Mesothelial cell of epicardium (in vitro differentiated cells): ENCODE measurements around the gene GABRD. TPM values are rescaled to one million over a fixed set of nuclear protein-coding genes. Genes with fewer than 3 reads are reported as not detected.

Experiments used
- DNase-seq, 2 experiments: peaks; one replicate each; pipeline ENCODE4 v3.0.0; 2021; ENCODE audit warnings: low spot score in 2 of 2; ENCODE audit not compliant: unreplicated experiment in 2 of 2
- H3K27ac Mint-ChIP-seq: 2 replicates; pipeline ENCODE4 v1.8.0; 2021; ENCODE audit warnings: mixed read lengths
- H3K27me3 Mint-ChIP-seq: 2 replicates; pipeline ENCODE4 v1.8.0; 2021; ENCODE audit warnings: low read depth, mixed read lengths
- H3K36me3 Mint-ChIP-seq: 2 replicates; pipeline ENCODE4 v1.8.0; 2021; ENCODE audit warnings: mixed read lengths
- H3K4me1 Mint-ChIP-seq: 2 replicates; pipeline ENCODE4 v1.8.0; 2021; ENCODE audit warnings: mixed read lengths
- H3K4me3 Mint-ChIP-seq: 2 replicates; pipeline ENCODE4 v1.8.0; 2021; ENCODE audit warnings: mild to moderate bottlenecking, moderate library complexity, mixed read lengths
- H3K9me3 Mint-ChIP-seq: 2 replicates; pipeline ENCODE4 v1.8.0; 2021; ENCODE audit warnings: mixed read lengths
- total RNA-seq: library from RNA; stranded (reverse); gene quantifications from 3 replicates; pipeline ENCODE4 v1.2.1, GENCODE V29; 2021
- TF ChIP-seq, protein P1 (sequence below): fragments of 200-600 bp; sonication (generic); IDR thresholded peaks from one replicate; pipeline ENCODE4 v1.5.0; 2021; ENCODE audit warnings: antibody characterized with exemption; ENCODE audit not compliant: unreplicated experiment

Gene GABRD
- total RNA-seq, 1 donor from 2014 or later, result 0.09 TPM

DNA sequence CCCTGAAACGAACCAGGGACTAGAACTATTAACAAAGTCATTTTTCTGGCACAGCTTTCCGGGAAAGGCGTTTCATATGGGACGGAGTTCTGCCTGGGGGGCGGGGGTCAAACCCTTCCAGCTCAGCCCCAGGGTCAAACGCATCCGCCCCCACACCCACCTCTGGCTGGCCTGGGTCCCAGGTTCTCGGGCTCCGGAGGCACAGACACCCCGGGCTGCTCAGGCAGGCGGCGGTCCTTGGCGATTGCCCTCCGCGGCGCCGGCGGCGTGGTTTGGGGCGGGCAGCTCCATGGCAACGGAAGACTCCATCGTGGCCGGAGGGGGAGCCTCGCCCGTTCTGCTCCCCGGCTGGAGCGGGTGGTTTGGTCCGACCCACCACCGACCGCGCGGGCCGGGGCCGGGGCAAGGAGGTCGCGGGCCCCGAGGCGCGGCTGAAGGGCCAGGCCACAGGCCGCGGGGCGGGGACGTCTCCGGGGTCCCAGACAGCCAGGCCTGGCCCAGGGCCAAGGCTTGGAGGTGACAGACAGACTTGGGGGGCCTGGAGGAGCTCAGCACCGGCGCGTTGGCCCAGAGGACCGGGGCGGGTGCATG, 15.5 kb upstream of the GABRD start, which contains the start of gene CFAP74:
Gene CFAP74 (minus strand): TSS at position 246 of the 591 bp plus-strand sequence. CDS start 12,830 bp downstream, outside the sequence.
- H3K9me3 Mint-ChIP-seq, result no peaks in the 10 kb centered on the region
- peak within 1 kb of the TSS; percentile 44 for H3K4me3 Mint-ChIP-seq
- peaks cover 8% of the 10 kb centered on the region for H3K4me1 Mint-ChIP-seq
- TF ChIP-seq, protein P1, sequence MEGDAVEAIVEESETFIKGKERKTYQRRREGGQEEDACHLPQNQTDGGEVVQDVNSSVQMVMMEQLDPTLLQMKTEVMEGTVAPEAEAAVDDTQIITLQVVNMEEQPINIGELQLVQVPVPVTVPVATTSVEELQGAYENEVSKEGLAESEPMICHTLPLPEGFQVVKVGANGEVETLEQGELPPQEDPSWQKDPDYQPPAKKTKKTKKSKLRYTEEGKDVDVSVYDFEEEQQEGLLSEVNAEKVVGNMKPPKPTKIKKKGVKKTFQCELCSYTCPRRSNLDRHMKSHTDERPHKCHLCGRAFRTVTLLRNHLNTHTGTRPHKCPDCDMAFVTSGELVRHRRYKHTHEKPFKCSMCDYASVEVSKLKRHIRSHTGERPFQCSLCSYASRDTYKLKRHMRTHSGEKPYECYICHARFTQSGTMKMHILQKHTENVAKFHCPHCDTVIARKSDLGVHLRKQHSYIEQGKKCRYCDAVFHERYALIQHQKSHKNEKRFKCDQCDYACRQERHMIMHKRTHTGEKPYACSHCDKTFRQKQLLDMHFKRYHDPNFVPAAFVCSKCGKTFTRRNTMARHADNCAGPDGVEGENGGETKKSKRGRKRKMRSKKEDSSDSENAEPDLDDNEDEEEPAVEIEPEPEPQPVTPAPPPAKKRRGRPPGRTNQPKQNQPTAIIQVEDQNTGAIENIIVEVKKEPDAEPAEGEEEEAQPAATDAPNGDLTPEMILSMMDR, result no peak
- H3K27me3 Mint-ChIP-seq, result peaks cover 22% of the 10 kb centered on the region
- peak; percentile 53 to 73 for DNase-seq
- no peak within 1 kb of the TSS for H3K27ac Mint-ChIP-seq
- no peaks in the 10 kb centered on the region for H3K36me3 Mint-ChIP-seq

DNA sequence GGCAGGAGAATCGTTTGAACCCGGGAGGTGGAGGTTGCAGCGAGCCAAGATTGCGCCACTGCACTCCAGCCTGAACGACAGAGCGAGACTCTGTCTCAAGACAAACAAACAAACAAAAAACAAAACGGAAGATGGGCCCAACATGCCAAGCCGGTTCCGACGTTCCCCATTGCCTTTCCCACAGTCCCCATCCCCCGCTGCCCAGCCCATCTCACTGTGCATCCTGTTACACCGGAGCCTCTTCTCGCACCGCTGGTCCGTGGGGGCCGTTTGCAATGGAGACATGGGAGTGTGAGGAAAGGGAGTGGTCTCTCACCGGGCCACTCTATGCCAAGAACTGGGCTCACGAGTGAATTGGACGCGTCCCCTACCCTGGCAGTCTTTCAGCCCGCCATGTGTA, 14.3 kb upstream of the GABRD start:
- TF ChIP-seq, protein P1, result no peak
- H3K27me3 Mint-ChIP-seq, result peaks cover 34% of the 10 kb centered on the region
- no peaks in the 10 kb centered on the region for H3K36me3 Mint-ChIP-seq
- no peak for DNase-seq
- H3K27ac Mint-ChIP-seq, result no peak overlapping the region
- peaks cover 8% of the 10 kb centered on the region for H3K4me1 Mint-ChIP-seq
- no peak overlapping the region for H3K4me3 Mint-ChIP-seq
- no peaks in the 10 kb centered on the region for H3K9me3 Mint-ChIP-seq

DNA sequence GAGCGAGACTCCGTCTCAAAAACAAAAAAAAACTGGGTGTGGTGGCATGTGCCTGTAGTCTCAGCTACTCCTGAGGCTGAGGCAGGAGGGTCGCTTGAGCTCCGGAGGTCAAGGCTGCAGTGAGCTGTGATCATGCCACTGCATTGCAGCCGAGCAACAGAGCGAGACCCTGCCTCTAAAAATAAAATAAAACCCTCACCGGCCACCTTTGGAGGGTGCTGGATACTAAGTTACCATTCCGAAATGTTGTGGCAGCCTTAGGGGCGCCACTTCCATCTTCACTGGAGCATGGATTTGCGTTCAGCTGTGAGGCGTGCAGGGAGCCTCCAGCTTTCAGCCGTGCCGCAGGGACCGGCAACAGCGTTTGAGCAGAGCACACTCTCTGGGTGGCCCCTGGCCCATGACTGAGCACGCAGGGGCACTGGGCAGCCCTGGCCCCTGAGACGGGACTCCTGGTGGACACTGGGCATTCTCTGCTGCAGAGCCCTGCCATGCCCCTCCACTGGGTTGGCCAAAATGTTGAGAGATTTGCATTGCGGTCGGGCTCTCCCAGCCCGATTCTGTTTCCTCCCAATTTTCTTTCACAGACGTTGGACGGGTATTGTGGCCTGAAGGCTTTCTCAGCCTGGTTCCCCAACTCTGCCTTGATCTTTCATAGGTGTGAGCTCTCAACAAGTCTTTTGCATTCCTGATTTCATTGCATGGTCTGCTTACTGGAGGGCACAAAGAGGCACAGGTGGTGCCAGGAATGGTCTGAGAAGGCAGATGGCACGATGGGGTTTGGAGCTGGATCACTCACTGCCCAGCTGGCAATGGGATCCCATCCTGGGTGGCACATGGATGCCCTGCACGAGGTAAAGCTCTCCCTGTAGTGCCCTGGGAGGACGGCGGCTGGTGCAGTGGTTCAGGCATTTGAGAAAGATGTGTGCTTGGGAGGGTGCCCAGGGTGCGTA, 9.8 kb upstream of the GABRD start:
- Mint-ChIP-seq H3K4me3 (no peak overlapping the region), H3K36me3 (no peaks in the 10 kb centered on the region), H3K27ac (no peak overlapping the region), H3K27me3 (peaks cover 63% of the 10 kb centered on the region), H3K9me3 (no peaks in the 10 kb centered on the region), H3K4me1 (no peaks in the 10 kb centered on the region)
- TF ChIP-seq, protein P1, result no peak
- DNase-seq, result no peak

DNA sequence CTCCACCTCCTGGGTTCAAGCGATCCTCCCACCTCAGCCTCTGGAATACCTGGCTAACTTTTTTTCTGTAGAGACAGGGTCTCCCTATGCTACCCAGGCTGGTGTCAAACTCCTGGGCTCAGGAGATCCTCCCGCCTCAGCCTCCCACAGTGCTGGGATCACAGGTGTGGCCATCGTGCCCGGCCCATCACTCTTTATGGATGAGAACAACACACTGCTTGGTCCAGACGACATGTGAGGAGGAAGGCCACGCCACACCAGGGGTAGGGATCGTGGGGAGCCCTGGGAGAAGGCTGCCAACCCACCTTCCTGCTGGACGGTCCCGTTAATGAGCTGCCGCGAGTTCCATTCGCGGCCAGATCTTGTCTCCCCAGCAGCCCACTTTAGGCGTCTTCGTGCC, 5.0 kb upstream of the GABRD start:
- TF ChIP-seq, protein P1, result no peak
- H3K4me3 Mint-ChIP-seq, result no peak overlapping the region
- no peak for DNase-seq
- H3K36me3 Mint-ChIP-seq, result no peaks in the 10 kb centered on the region
- peaks cover 3% of the 10 kb centered on the region for H3K4me1 Mint-ChIP-seq
- H3K27me3 Mint-ChIP-seq, result peaks cover 86% of the 10 kb centered on the region
- H3K9me3 Mint-ChIP-seq, result no peaks in the 10 kb centered on the region
- no peak overlapping the region for H3K27ac Mint-ChIP-seq

DNA sequence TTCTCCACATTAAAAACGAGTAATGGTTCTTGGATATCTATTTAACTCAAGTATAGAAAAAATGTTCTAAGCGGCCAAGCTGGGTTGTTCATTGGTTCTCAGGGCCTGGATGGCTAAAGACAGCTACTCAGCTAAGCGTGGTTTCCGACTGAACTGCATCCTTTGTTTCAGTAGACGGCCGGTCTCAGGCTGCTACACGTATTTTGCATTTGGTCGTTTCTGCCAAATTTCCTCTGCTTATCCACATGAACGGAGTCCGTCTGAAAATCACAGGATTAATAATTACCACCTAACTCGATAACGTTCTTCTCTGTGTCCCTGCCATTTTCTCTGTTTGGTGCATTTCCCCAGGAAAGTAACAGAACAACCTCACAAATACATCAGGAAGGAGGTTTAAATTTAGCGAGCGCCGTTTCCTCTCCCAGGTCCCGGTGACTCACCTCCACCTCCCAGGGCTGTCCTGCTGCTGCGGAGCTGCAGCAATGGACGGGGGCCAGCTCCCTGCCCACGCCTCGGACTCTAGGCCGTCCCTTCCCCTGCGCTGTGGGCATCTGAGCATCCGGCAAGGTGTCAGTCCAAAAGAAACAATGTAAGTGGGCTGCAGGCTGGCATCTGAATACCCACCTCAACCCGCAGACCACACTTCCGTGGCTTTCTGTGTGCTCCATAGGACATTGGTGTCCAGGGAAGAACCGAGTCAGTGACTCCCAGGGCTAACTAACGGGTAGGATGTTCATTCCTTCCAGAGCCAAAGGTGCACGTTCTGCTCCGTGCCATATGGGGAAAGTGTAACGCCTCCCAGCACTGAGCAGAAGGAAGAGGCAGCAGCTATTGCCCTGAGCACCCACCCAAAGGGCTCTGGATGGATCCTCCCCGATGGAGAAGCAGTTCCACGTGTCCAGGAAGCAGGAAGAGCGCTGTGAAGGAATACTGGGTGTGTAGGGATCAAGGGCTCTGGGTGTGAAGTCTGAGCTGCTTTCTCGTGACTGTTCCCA, 4.1 kb upstream of the GABRD start:
- TF ChIP-seq, protein P1, result no peak
- Mint-ChIP-seq H3K27me3 (peaks cover 82% of the 10 kb centered on the region), H3K4me1 (peaks cover 3% of the 10 kb centered on the region), H3K36me3 (no peaks in the 10 kb centered on the region), H3K9me3 (no peaks in the 10 kb centered on the region), H3K27ac (no peak overlapping the region), H3K4me3 (no peak overlapping the region)
- DNase-seq, result no peak
